ENCODE results near the gene AMIGO3.
A peak's percentile ranks its signal among the peaks of the same experiment; 100 is the strongest.
"Not testable (repeated sequence)": the region's sequence is repeated elsewhere in the genome, so short reads cannot be mapped to it uniquely, and the experiment has no call there.

AMIGO3 gene

GRCh38 chr3:49686346-49686745 lies 33.1 kb downstream of the AMIGO3 start:
- peak; percentile 49 for DNase-seq

DNA sequence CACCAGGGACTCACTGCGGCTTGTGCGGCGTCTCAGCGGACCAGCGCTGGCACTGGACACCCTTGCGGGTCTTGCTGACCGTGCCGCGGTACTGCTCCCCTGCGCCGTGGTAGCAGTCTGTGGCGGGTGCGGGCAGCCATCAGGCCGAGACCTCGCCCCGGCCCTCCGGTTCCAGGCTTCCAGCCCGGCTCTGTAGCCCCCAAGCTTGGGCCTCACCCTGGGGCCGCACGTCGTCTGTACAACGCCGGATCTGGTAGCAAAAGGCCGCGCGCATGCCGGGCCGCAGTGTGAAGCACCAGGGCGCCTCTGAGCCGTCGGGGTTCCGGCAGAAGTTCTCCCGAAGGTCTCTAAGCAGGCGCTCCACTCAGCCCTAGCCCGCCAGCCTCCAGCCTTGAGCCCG lies 33.6 kb downstream of the AMIGO3 start:
- not testable (repeated sequence) for DNase-seq

DNA sequence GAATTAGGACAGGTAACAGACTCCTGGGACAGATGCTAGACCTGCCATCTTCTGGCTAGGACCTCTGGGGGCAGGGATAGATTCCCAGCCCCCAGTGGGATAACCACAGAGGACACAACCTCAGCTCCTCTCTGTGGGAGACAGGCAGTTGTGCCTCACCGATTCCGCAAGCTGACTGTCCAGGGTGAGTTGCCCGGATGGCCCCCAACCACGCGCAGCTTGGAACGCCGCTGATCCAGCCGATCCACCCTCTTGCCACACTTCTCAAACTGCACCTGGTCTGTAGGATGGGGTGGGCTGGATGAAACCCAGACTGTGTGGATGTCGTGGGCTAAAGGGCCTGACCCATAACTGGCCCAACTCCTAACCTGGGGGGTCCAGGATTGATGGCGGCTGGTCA lies 34.4 kb downstream of the AMIGO3 start:
- not testable (repeated sequence) for DNase-seq

- not testable (repeated sequence) for DNase-seq
Measured at GRCh38 chr3:49684453-49684852, 35.0 kb downstream of the AMIGO3 start.

DNA sequence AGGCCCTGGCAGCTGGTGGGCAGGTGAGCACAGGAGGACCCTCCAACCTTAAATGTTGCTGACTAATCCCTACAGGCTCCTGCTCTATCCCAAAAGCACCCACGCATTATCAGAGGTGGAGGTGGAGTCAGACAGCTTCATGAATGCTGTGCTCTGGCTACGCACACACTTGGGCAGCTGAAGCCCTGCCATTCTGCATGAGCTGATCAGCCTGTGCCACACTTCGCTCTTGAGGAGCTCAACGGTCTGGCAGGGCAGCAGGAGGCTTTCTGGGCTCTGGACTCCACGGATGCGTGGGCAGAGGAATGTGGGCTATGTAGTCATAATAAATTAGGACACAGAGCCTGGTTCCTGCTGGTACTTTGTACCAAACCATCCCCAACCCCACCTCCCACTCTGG lies 36.3 kb downstream of the AMIGO3 start:
- no peak for DNase-seq

DNA sequence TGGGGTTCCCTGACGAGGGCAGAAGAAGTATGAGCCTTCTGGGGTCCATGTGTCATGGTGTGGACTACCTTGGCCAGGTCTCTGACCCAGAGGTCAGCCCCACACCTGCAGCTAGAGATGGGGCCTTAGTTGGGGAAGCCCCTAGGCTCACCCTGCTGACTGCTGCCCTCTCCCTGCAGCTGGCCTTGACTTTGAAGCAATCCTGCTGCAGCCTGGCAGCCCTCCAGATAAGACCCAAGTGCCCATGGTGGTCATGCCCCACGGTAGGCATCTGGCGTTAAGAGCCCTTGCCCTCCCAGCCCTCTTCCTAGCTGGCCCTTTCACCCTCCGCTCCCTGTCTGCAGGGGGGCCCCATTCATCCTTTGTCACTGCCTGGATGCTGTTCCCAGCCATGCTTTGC lies 37.9 kb downstream of the AMIGO3 start:
- DNase-seq: no peak

DNA sequence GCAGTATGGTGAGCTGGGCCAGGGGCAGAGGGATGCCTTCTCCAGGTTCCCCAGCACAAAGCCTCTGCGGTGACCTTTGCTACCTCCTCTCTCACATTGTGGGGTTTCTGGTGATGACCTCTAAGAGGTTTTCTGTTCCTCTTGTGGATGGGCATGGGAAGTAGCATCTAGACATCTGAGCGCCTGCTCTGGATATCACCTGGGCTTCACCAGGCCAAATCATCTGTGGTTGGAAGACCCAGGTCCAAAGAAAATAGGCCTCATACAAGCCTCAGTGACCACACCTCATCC lies 38.3 kb downstream of the AMIGO3 start:
- no peak for DNase-seq

GRCh38 chr3:49680493-49681231 lies 38.8 kb downstream of the AMIGO3 start:
- DNase-seq: no peak

DNA sequence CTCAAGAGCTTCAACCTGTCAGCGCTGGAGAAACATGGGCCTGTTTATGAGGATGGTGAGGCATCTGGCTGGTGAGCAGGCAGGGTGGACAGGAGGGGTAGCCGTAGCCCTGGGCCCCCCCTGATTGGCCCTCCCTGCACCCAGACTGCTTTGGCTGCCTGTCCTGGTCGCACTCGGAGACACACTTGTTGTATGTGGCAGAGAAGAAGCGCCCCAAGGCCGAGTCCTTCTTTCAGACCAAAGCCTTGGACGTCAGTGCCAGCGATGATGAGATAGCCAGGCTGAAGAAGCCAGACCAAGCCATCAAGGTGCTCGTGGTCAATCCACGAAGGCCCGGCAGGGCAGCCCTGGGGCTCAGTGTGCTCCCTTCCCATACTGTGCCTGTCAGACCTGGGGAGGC lies 43.6 kb downstream of the AMIGO3 start:
- no peak for DNase-seq

GRCh38 chr3:49674497-49674983 lies 44.9 kb downstream of the AMIGO3 start:
- DNase-seq: peak; percentile 51

DNA sequence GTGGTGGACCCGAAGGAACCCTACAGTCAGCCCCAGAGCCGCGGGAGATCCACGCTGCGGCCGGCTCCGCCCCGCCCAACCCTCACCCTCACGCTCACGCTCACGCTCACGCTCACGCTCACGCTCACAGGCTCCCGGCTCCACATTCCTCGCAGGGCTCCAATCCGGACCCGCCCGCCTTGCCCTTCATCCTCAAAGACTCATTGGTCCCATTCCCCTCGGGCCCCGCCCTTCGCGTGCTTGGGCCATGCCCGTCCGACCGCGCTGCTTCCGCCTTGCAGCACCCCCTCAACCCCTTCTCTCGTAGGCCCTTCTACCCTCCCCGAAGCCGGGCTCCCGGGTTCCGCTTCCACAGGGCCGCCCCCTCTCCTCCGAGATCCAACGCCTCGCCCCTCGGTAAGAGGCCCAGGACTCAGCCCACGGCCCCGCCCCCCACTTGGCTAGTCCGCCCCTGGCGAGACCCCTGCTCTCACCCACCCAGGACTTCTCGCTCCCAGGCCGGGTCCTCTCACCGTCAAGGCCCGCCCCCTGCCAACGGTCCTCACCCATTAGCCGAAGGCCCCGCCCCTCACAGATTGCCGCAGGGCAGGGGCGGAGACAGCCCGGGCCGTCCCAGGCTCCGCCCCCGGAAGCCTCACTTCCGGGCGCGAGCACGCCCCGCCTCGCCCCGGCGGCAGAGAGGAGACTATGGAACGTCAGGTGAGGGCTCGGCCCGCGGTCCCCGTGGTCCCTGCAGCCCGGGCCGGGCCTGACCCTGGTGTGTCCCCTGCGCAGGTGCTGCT lies 45.6 kb downstream of the AMIGO3 start, which contains the start of gene APEH:
Gene APEH, plus strand, starts transcription at position 637 of the 782 bp plus-strand sequence. Its CDS starts 51 bp downstream, at position 688.
- DNase-seq: peak; percentile 98

DNA sequence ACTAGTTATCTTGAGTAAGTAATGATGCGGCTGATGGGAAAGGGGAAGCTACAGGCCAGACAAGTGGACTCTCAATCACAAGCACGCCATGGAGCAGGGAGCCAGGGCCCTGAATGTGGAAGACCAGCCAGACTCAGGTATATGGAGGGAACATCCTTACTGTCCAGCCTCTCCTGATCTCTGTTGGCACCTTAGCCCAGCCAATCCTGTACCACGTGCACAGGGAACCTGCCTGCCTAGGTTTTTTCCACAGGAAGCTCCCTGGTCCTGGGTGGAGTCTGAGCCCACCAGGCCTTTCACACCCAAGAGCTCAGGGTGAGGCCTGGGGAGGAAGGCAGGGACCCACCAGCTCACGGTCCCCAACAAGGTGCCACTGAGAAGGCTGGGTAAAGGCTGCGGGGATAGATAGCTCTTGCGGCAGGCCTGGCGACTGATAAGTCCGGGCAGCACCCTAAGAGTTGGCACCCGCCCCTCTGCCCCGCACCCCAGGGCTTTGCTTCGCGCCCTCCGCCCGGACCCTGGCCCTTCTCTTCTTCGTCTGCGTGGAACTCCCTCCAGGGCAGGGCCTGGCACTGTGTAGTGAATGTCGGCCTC lies 46.3 kb downstream of the AMIGO3 start:
- no peak for DNase-seq

- peak; percentile 84 for DNase-seq
Measured at GRCh38 chr3:49671291-49672288, 47.9 kb downstream of the AMIGO3 start.

- DNase-seq: no peak
Measured at GRCh38 chr3:49670940-49671290, 48.6 kb downstream of the AMIGO3 start.

- no peak for DNase-seq
Measured at GRCh38 chr3:49669352-49669751, 50.1 kb downstream of the AMIGO3 start.

DNA sequence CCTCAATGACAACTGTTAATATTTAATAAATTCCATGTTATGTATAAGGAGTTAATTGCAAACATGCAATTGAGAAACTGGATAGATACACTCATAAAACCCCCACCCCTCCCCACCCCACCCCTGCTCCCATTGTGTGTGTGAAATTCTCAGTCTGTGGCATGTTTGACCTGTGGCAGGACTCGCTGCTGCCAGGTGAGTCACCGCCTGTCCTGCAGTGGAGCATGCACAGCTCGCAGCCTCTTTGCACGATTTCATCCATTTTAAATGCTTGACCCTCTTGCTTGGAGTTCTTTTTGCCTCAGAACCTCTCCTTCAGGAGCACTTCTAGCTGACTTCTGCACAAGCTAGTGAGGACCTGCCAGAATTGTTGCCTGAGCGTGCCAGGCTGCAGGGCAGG lies 50.6 kb downstream of the AMIGO3 start:
- no peak for DNase-seq

DNA sequence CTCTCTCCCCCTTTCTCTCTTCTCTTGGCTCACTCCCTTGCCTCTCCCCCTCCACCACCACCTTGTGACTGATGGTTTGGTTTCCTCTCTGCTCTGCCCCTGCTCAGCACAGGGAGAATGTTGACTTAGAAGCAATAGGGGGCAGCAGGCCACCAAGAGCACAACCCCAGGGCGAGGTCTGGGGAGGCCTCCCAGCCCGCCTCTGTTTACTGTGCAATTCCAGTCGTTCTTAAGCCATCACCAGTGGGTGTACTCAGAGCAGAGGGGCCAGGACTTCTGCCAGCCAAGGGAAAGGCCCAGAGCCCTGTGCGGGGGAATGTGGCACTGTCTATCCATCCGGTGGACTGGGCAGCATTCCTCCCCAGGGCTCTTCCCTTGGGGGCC lies 51.1 kb downstream of the AMIGO3 start:
- no peak for DNase-seq

DNA sequence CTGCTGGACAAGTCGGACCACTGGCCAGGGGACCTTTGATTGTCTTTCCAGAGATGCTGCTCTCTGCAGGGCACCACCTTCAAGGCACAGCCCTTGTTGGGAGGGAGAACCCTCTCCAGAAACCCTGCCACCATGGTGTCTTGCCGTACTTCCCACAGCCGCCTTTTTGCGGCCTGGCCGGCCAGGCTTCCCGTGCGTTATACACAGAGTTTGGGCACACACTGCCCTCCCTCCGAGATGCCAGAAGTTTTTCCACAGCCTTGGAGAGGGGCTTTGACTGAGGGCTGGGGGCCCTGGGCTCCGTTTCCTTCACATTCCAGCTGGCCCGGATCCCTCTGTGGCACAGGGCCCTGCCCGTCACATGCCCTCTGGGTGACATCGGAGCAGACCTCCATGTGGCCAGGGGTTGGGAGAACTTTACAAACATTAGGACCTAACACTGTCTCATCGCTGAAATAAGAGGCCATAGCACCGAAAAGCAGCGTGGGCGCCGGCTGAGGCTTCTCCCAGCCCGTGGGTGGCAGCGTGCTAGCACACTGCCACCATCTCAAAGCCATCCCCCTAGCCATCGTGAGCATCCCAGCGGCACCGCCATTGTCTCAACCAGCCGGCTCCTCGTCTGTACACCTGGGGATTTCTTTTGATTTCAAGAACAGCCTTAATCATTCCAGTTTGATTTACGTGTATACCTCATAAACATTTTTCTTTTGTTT lies 51.6 kb downstream of the AMIGO3 start:
- no peak for DNase-seq
